GM06990 (cell line): ENCODE measurements around the gene PPFIA1.
"Not testable (repeated sequence)": the region's sequence is repeated elsewhere in the genome, so short reads cannot be mapped to it uniquely, and the experiment has no call there.

Source experiments
- DNase-seq: peaks from one replicate; pipeline ENCODE4 v3.0.0-alpha.2; 2011; ENCODE audit not compliant: insufficient read length; ENCODE audit errors: extremely low read depth
- H3K27me3 ChIP-seq: replicated peaks from 2 replicates; pipeline ENCODE4 v1.6.0; 2011; ENCODE audit warnings: low read length; ENCODE audit not compliant: control insufficient read depth, insufficient read depth
- H3K36me3 ChIP-seq: 2 replicates; pipeline ENCODE4 v1.5.1; 2011; ENCODE audit warnings: low read length; ENCODE audit not compliant: control insufficient read depth, insufficient read depth
- H3K4me3 ChIP-seq: replicated peaks from 2 replicates; pipeline ENCODE4 v1.5.1; 2011; ENCODE audit warnings: low read depth, mild to moderate bottlenecking, control low read depth, low read length
- TF ChIP-seq, protein P1 (sequence below): IDR thresholded peaks from 2 replicates; pipeline ENCODE4 v1.5.1; 2011; ENCODE audit warnings: low read length, control low read depth, mild to moderate bottlenecking, inconsistent platforms; ENCODE audit not compliant: insufficient read depth, poor library complexity, severe bottlenecking

PPFIA1 gene

DNA sequence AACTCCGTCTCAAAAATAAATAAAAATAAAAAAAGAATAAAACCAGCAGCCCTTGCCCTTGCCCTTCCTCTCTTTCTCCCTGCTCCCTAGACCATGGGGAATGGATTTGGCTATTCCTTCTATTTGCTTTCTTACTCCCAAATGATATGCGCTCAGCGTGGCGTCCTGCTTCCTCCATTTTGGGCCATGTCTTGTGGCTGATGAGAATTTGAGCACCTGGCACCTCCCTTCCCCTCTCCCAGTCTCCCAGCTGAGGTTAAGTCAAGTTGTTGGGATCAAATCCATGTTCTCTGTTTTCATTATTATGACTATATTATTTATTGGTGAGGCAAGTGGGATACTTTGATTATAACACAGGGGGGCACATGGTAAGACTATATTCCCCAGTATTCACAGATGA, 117.1 kb downstream of the PPFIA1 start:
- no peak for DNase-seq
- TF ChIP-seq, protein P1, sequence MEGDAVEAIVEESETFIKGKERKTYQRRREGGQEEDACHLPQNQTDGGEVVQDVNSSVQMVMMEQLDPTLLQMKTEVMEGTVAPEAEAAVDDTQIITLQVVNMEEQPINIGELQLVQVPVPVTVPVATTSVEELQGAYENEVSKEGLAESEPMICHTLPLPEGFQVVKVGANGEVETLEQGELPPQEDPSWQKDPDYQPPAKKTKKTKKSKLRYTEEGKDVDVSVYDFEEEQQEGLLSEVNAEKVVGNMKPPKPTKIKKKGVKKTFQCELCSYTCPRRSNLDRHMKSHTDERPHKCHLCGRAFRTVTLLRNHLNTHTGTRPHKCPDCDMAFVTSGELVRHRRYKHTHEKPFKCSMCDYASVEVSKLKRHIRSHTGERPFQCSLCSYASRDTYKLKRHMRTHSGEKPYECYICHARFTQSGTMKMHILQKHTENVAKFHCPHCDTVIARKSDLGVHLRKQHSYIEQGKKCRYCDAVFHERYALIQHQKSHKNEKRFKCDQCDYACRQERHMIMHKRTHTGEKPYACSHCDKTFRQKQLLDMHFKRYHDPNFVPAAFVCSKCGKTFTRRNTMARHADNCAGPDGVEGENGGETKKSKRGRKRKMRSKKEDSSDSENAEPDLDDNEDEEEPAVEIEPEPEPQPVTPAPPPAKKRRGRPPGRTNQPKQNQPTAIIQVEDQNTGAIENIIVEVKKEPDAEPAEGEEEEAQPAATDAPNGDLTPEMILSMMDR: no peak
- Histone ChIP-seq H3K27me3 (no peaks in the 10 kb centered on the region; the same call in 1 of the 2 replicates), H3K4me3 (no peak overlapping the region), H3K36me3 (peaks cover 5% of the 10 kb centered on the region; the same call in 1 of the 2 replicates)

DNA sequence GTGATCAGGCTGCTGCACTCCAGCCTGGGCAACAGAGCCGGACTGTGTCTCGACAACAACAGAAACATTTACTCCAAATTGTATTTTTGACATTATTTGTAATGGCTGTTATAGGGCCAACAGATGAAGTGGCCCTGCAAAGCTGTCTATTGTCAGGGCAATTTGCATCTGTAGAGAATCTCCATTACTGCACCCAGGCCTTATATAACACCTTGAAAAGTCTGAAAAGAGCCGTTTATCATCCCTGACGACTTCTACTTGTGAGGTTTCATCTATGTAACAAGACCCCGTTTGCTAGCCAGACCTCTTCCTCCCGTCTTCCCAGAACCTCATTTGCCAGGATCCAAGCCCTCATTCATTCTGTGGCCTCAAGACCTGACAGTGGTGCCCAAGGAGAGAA, 118.7 kb downstream of the PPFIA1 start:
- H3K36me3 ChIP-seq: peaks cover 5% of the 10 kb centered on the region; the same call in 1 of the 2 replicates
- DNase-seq: no peak
- TF ChIP-seq, protein P1: no peak
- H3K4me3 ChIP-seq: no peak overlapping the region
- no peaks in the 10 kb centered on the region; the same call in 1 of the 2 replicates for H3K27me3 ChIP-seq

DNA sequence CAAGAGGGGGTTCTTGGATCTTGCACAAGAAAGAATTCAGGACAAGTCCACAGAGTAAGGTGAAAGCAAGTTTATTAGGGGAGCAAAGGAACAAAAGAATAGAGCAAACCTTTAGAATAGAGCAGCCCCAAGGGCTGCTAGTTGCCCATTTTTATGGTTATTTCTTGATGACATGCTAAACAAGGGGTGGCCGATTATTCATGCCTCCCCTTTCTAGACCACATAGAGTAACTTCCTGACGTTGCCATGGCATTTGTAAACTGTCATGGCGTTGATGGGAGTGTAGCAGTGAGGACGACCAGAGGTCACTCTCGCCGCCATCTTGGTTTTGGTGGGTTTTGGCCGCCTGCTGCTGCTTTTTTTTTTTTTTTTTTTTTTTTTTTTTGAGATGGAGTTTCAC, 120.4 kb downstream of the PPFIA1 start:
- H3K36me3 ChIP-seq, DNase-seq, H3K4me3 ChIP-seq, H3K27me3 ChIP-seq: not testable (repeated sequence)

DNA sequence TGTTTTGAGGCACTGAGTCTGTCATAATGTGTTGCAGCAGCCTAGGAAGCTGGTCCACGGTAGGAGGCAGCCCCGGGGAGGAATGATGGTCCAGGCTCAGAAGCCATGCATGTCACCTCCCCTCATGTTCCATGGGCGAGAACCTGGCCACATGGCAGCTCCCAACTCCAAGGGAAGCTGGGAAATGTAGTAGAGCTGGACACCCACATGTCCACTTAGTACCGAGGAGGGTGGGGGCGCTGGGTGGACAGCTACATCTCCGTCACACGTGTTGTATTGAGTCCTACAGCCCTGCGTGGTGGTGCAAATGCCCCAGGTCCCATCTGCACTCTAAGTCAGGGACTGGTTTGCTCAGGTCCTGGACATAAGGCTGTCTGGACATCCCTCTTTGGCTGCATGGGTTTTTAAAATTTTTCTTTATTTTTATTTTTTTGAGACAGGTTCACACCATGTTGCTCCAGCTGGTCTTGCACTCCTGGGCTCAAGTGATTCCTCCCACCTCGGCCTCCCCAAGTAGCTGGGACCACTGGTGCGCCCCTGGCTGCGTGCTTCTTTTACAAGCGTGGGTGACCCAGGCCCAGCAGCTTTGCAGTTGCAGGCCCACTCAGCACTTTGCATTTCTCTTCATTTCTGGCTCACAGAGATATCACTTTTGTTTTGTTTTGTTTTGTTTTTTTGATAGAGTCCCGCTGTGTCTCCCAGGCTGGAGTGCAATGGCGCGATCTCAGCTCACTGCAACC, 123.9 kb downstream of the PPFIA1 start:
- TF ChIP-seq, protein P1: no peak
- H3K36me3 ChIP-seq: no peaks in the 10 kb centered on the region
- H3K4me3 ChIP-seq: no peak overlapping the region
- no peaks in the 10 kb centered on the region; the same call in 1 of the 2 replicates for H3K27me3 ChIP-seq
- DNase-seq: no peak

DNA sequence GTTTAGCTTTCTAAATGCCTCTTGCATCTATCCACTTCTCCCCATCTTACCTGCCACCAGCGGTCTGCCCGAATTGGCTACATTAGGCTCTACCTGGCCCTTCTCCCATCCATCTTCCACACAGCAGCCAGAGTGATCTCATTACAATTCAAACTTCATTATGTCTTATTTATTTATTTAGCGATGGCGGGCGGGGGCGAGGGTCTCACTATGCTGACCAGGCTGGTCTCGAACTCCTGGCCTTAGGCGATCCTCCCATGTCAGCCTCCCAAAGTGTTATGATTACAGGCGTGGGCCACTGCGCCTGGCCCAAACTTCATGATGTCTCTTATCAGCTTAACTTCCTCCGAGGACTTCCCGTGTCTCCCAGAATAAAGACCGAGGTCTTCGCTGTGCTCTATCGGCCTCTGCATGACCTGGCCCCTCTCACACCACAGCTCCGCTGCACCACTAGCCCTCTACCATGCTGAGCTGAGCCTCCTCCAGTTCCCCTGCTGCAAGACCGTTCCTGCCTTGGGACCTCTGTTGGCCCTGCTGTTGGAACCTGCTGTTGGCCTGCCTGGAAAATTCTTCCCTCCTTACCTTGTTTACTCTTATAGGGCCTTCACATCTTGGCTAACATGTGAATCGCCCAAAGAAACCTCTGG, 127.0 kb downstream of the PPFIA1 start:
- no peaks in the 10 kb centered on the region for H3K36me3 ChIP-seq
- no peak for DNase-seq
- H3K27me3 ChIP-seq: no peaks in the 10 kb centered on the region; the same call in 1 of the 2 replicates
- TF ChIP-seq, protein P1: no peak
- peak overlapping the region; percentile 65 for H3K4me3 ChIP-seq

DNA sequence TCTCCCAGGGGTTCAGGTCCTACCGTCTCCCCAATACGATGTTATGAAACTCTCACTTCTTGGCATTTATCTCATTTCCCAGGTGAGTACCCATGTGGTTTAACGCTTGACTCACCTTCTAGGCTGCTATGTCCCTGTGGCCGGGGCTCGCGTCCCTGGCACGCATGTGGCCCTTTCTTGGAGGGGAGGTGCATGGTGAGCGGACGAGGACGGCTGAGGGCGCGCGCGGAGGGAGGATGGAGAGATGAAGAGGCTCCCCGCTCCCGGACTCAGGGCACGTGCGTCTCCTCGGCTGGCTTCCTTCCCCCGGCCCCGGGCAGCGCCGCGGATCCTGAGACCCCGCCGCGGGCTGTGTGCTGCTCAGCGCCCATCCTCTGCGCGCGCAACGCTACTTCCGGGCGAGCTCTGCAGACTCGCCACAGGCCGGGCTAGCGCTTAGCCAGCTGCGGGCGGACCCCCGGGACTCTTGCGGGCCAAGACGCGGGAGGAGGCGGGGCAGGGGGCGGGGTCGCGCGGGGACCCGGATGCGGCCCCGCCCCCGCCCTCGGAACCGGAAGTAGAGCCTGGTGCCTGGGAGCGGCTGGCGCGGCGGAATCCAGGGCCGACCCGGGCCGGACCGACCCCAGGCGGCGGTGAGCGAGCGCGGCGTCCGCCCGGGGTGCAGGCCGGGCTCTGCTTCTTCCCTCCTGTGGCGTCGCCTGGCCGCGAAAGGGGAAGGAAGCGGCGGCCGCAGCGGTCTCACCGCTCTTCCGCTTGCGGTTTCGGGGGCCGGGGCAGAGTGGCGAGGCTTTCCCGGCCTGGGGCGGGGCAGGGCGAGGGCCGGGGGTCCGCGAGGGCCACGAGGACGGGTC, 127.7 kb downstream of the PPFIA1 start, which contains the start of gene CTTN:
Gene CTTN, plus strand, starts transcription at position 547 of the 851 bp plus-strand sequence. CDS start 8,769 bp downstream, outside the sequence.
- TF ChIP-seq, protein P1: no peak

More for the DNA sequence above, 127.7 kb downstream of the PPFIA1 start, which contains the start of gene CTTN:
- Histone ChIP-seq H3K27me3 (no peaks in the 10 kb centered on the region; the same call in 1 of the 2 replicates), H3K36me3 (no peaks in the 10 kb centered on the region), H3K4me3 (peak within 1 kb of the TSS; percentile 65)
- peak; percentile 87 for DNase-seq
